Astrocyte of the spinal cord (primary cell): ENCODE results near the gene SLIT3.

ENCODE experiments used
- DNase-seq: peaks from one replicate; pipeline ENCODE4 v3.0.0; 2011; ENCODE audit warnings: low read depth, low spot score
- H3K4me3 ChIP-seq: 2 replicates; pipeline ENCODE4 v1.5.1; 2011; ENCODE audit warnings: low read depth, mild to moderate bottlenecking, low read length, moderate library complexity
- in situ Hi-C: cut with HindIII; loops from 2 replicates; pipeline ENCODE4 v1.10.0; 2017; ENCODE audit warnings: low sequenced_read_pairs
- TF ChIP-seq, protein P1 (sequence below): IDR thresholded peaks from 2 replicates; pipeline ENCODE4 v1.5.1; 2012; ENCODE audit warnings: low read depth, mild to moderate bottlenecking, low read length, inconsistent platforms

Gene SLIT3

DNA sequence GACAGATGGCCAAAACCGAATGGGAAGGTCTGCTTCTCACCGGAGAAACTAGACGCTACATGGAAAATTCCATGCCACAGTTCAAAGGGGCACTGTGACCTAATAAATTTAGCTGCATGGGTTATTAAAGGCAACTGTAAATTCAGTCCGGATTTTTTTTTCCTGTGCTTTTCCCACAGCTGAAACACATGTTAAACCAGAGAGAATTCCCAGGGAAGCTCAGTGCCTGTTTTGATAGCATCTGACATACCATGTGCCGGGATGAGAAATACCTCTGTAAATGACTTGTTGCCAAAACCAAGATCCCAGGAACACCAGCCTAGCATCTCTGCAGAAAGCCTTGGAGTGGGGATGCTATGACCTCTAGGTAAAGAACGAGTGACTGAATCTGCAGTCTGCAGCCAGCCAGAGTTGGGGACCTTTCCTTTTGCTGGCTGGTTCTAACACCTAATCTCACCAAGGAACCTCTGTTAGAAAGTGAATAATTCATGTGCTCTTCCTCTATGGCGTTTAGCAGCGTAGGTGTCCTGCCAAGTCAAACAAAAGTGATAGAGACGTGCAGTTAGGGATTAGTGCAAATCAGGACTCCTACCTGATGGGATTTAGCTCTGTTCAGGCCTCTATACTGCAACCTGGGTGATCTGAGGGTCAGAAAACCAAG, 77.9 kb downstream of the SLIT3 start:
- no peak for DNase-seq
- H3K4me3 ChIP-seq: no peak overlapping the region
- in situ Hi-C loops: no loop called here
- TF ChIP-seq, protein P1, sequence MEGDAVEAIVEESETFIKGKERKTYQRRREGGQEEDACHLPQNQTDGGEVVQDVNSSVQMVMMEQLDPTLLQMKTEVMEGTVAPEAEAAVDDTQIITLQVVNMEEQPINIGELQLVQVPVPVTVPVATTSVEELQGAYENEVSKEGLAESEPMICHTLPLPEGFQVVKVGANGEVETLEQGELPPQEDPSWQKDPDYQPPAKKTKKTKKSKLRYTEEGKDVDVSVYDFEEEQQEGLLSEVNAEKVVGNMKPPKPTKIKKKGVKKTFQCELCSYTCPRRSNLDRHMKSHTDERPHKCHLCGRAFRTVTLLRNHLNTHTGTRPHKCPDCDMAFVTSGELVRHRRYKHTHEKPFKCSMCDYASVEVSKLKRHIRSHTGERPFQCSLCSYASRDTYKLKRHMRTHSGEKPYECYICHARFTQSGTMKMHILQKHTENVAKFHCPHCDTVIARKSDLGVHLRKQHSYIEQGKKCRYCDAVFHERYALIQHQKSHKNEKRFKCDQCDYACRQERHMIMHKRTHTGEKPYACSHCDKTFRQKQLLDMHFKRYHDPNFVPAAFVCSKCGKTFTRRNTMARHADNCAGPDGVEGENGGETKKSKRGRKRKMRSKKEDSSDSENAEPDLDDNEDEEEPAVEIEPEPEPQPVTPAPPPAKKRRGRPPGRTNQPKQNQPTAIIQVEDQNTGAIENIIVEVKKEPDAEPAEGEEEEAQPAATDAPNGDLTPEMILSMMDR: no peak

DNA sequence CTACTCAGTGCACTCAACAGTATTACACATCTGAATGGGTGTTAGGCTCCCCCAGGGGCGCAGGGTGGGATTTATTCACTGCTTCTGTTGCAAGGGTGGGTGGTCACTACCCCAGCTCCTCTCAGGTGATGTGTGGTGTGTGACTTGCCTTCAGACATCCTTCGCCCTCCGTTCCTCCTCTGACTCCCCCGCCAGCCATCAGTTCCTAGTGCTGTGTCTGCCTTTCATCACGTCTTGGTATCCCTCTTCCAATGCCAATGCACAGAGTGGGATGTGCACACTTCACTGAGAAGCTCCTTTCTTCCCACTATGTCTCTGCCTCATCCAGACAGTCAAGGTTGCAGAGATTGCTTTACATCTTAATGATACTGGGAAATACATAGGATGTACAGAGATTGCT, 79.4 kb downstream of the SLIT3 start:
- in situ Hi-C loops: no loop called here
- TF ChIP-seq, protein P1: no peak
- H3K4me3 ChIP-seq: no peak overlapping the region
- DNase-seq: no peak

DNA sequence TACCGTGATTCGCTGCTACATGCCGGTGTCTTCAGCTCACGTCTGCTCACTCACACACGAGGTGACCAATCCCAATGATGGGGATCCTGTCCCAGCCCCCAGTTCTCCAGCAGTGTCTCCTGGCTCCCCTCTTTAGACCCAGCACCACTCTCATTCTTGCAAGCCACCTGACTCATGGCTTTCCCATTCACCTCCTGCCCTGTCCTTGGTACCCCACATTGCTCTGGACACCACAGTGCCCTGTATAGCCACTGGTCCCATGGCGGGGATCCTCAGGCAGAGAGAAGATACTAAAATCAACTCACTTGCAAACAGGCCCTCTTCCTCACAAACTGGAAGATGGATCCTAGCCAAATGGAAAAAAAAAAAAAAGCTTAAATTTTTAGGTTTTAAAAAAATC, 81.0 kb downstream of the SLIT3 start:
- no peak overlapping the region for H3K4me3 ChIP-seq
- DNase-seq: no peak
- TF ChIP-seq, protein P1: no peak
- in situ Hi-C loops: no loop called here

DNA sequence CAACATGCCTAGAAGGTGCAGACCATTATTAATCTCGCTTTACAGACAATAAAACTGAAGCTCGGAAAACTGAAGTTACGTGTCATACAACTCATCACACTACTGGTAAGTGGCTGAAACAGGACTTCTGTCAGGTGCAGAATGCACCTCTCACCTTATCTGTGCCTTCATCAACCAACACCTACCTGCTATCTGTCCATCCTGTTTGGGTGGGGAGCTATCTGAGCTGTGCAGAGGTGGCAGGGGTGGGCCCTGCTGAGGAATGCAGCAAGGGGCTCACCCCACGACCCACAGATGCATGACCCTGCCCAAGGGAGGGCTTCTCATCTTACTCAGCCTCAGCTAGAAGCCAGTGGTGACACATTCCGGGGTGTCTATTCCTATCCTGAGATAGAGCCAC, 81.6 kb downstream of the SLIT3 start:
- no peak overlapping the region for H3K4me3 ChIP-seq
- TF ChIP-seq, protein P1: no peak
- in situ Hi-C loops: no loop called here
- no peak for DNase-seq

DNA sequence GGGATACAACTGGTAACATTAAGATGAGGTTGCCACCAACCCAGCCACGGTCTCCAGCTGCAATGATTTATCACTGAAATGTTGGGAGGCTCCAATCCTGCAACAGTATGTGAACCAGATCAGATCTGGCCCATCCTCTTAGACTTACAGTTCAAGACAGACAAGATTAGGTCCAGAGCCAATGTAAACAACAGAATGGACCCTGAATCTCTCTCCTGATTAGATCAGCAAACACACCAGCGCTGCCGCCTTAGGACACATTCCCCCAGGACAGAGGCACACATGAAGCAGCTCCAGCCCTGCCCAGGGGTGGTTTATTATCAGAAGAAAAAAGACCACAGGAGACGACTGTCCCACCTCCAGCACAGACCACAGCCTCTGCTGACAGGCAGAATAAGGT, 82.1 kb downstream of the SLIT3 start:
- in situ Hi-C loops: no loop called here
- TF ChIP-seq, protein P1: no peak
- H3K4me3 ChIP-seq: no peak overlapping the region
- DNase-seq: no peak

DNA sequence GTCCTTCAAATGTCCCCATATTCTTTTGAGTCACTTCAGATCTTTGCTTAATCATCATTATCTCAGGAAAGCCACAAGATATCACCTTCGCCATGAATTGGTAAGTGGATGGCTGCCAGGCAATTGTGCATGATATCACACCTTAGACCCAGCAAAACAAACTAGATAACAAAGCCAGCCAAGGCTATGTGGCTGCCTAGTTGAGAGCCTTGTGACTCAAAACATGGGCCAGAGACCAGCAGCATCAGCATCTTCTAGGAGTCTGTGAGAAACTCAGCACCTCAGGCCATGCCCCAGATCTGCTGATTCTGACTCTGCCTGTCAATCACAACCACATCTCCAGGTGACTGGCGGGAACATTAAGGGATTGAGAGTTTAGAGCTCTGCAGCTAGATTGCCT, 82.8 kb downstream of the SLIT3 start:
- TF ChIP-seq, protein P1: no peak
- no peak for DNase-seq
- no peak overlapping the region for H3K4me3 ChIP-seq
- in situ Hi-C loops: no loop called here
